ENCODE results near the gene DNAJA2. TPM values are rescaled to one million over a fixed set of nuclear protein-coding genes. Genes with fewer than 3 reads are reported as not detected.
A peak's percentile ranks its signal among the peaks of the same experiment; 100 is the strongest.

Gene DNAJA2
- total and polyA plus RNA-seq, 8 donors, result 7.5 to 80.6 (median 40.9) TPM

- Histone ChIP-seq H3K36me3 (peaks cover 0 to 14% (median 12%) of the 10 kb centered on the region in 4 donors), H3K9me3 (no peaks in the 10 kb centered on the region), H3K4me3 (no peak overlapping the region), H3K27ac (no peak overlapping the region), H3K27me3 (no peaks in the 10 kb centered on the region), H3K4me1 (peaks cover 20 to 50% (median 41%) of the 10 kb centered on the region in 4 donors)
- intact Hi-C loops (cut with DNase I; ENCODE audit: low total_unique reads), result no loop called here
- no peak for DNase-seq
- WGBS, 5 donors, result 94 to 98% (median 97%) methylated on average over 11 of the region's 11 CpGs
- TF ChIP-seq POLR2AphosphoS5 (IDR thresholded peaks at IDR 0.05) (no peak), CTCF (IDR thresholded peaks at IDR 0.05) (no peak), POLR2A (IDR thresholded peaks at IDR 0.05) (no peak), EP300 (IDR thresholded peaks at IDR 0.05) (no peak)
Measured at GRCh38 chr16:46975165-46975564, 1.7 kb upstream of the DNAJA2 start.

- Histone ChIP-seq H3K27ac (peak overlapping the region; percentile 5 to 99 (median 98)), H3K9me3 (no peaks in the 10 kb centered on the region), H3K36me3 (peaks cover 2 to 19% (median 19%) of the 10 kb centered on the region in 4 donors), H3K4me1 (peaks cover 28 to 59% (median 46%) of the 10 kb centered on the region in 4 donors), H3K4me3 (peak overlapping the region; percentile 71 to 98 (median 76)), H3K27me3 (no peaks in the 10 kb centered on the region)
- intact Hi-C loops (cut with DNase I; ENCODE audit: low total_unique reads), result no loop called here
- no peak for TF ChIP-seq POLR2AphosphoS5 (IDR thresholded peaks at IDR 0.05)
- TF ChIP-seq CTCF (IDR thresholded peaks at IDR 0.05), result no peak
- peak in 1 of 2 donors; percentile 38 for DNase-seq
- WGBS, 5 donors, result 67 to 79% (median 73%) methylated on average over 6 of the region's 6 CpGs
Measured at GRCh38 chr16:46974352-46974751, 878 bp upstream of the DNAJA2 start.

GRCh38 chr16:46973996-46974324 lies 486 bp upstream of the DNAJA2 start:
- H3K9me3 ChIP-seq, result no peaks in the 10 kb centered on the region
- DNase-seq, result no peak
- peak overlapping the region; percentile 71 to 98 (median 76) for H3K4me3 ChIP-seq
- peaks cover 28 to 62% (median 48%) of the 10 kb centered on the region in 4 donors for H3K4me1 ChIP-seq
- H3K36me3 ChIP-seq, result peaks cover 5 to 23% (median 23%) of the 10 kb centered on the region in 4 donors
- WGBS, 5 donors, result 2 to 4% (median 4%) methylated on average over 9 to 14 of the region's 14 CpGs
- no peaks in the 10 kb centered on the region for H3K27me3 ChIP-seq
- intact Hi-C loops (cut with DNase I; ENCODE audit: low total_unique reads), result no loop called here
- peak overlapping the region; percentile 96 to 99 (median 98) for H3K27ac ChIP-seq
- TF ChIP-seq POLR2AphosphoS5 (IDR thresholded peaks at IDR 0.05), result no peak
- TF ChIP-seq POLR2A (IDR thresholded peaks at IDR 0.05), result no peak
- TF ChIP-seq CTCF (IDR thresholded peaks at IDR 0.05), result no peak
- TF ChIP-seq EP300 (IDR thresholded peaks at IDR 0.05), result no peak

- Histone ChIP-seq H3K27ac (peak overlapping the region; percentile 96 to 99 (median 98)), H3K27me3 (no peaks in the 10 kb centered on the region), H3K4me1 (peaks cover 28 to 71% (median 51%) of the 10 kb centered on the region in 4 donors), H3K4me3 (peak overlapping the region; percentile 71 to 98 (median 76)), H3K9me3 (no peaks in the 10 kb centered on the region), H3K36me3 (peaks cover 17 to 37% (median 37%) of the 10 kb centered on the region in 4 donors)
- intact Hi-C loops (cut with DNase I; ENCODE audit: low total_unique reads), result no loop called here
- 0 to 4% (median 1%) methylated on average over 21 to 48 of the region's 48 CpGs for WGBS, 5 donors
- peak; percentile 50 to 71 for DNase-seq
- TF ChIP-seq CTCF (IDR thresholded peaks at IDR 0.05), result no peak
- TF ChIP-seq EP300 (IDR thresholded peaks at IDR 0.05), result no peak
- no peak for TF ChIP-seq POLR2AphosphoS5 (IDR thresholded peaks at IDR 0.05)
- no peak for TF ChIP-seq POLR2A (IDR thresholded peaks at IDR 0.05)
Measured at GRCh38 chr16:46972429-46973206, 856 bp downstream of the DNAJA2 start.

All from stomach (tissue), 9 donors.